Measurements from ENCODE around the gene GNG3.
"Not testable (repeated sequence)": the region's sequence is repeated elsewhere in the genome, so short reads cannot be mapped to it uniquely, and the experiment has no call there.

The GNG3 gene

GRCh38 chr11:62687508-62688396 lies 19.7 kb upstream of the GNG3 start:
- DNase-seq (ENCODE audit: low read depth), result no peak

GRCh38 chr11:62688491-62688890 lies 19.0 kb upstream of the GNG3 start:
- DNase-seq (ENCODE audit: low read depth), result no peak

- DNase-seq (ENCODE audit: low read depth), result peak; percentile 75
These were observed 17.9 kb upstream of the GNG3 start, which contains the start of gene LRRN4CL for GRCh38 chr11:62689421-62690183. Gene LRRN4CL (minus strand): TSS chr11:62689530. CDS start chr11:62688508, 1,022 bp downstream.

- not testable (repeated sequence) for DNase-seq (ENCODE audit: low read depth)
These were observed 13.9 kb upstream of the GNG3 start for GRCh38 chr11:62693624-62694023.

GRCh38 chr11:62694455-62695167 lies 12.9 kb upstream of the GNG3 start:
- peak; percentile 74 for DNase-seq (ENCODE audit: low read depth)

GRCh38 chr11:62702246-62702645 lies 5.2 kb upstream of the GNG3 start:
- peak; percentile 65 for DNase-seq (ENCODE audit: low read depth)

GRCh38 chr11:62703921-62704320 lies 3.6 kb upstream of the GNG3 start:
- not testable (repeated sequence) for DNase-seq (ENCODE audit: low read depth)

- no peak for DNase-seq (ENCODE audit: low read depth)
These were observed 2.1 kb upstream of the GNG3 start for GRCh38 chr11:62705413-62705812.

GRCh38 chr11:62705880-62706849 lies 1.3 kb upstream of the GNG3 start:
- DNase-seq (ENCODE audit: low read depth), result peak; percentile 83

GRCh38 chr11:62706850-62707247 lies 627 bp upstream of the GNG3 start:
- no peak for DNase-seq (ENCODE audit: low read depth)

- no peak for DNase-seq (ENCODE audit: low read depth)
These were observed 916 bp downstream of the GNG3 start for GRCh38 chr11:62708392-62708791.

GRCh38 chr11:62708793-62709192 lies 1.3 kb downstream of the GNG3 start:
- no peak for DNase-seq (ENCODE audit: low read depth)

GRCh38 chr11:62709247-62710000 lies 1.9 kb downstream of the GNG3 start:
- peak; percentile 96 for DNase-seq (ENCODE audit: low read depth)

- DNase-seq (ENCODE audit: low read depth), result peak; percentile 31
These were observed 2.5 kb downstream of the GNG3 start for GRCh38 chr11:62710001-62710345.

- DNase-seq (ENCODE audit: low read depth), result no peak
These were observed 4.9 kb downstream of the GNG3 start for GRCh38 chr11:62712276-62712812.

- DNase-seq (ENCODE audit: low read depth), result no peak
These were observed 5.4 kb downstream of the GNG3 start for GRCh38 chr11:62712861-62713260.

GRCh38 chr11:62713343-62713742 lies 5.9 kb downstream of the GNG3 start:
- DNase-seq (ENCODE audit: low read depth), result no peak

- no peak for DNase-seq (ENCODE audit: low read depth)
These were observed 8.0 kb downstream of the GNG3 start for GRCh38 chr11:62715150-62716130.

- no peak for DNase-seq (ENCODE audit: low read depth)
These were observed 8.7 kb downstream of the GNG3 start for GRCh38 chr11:62716206-62716605.
